ENCODE results near the gene GPS2. TPM values are rescaled to one million over a fixed set of nuclear protein-coding genes. Genes with fewer than 3 reads are reported as not detected.

Gene GPS2
- total RNA-seq, 4 donors from 2014 or later = 66.9 to 104 (median 82.5) TPM

DNA sequence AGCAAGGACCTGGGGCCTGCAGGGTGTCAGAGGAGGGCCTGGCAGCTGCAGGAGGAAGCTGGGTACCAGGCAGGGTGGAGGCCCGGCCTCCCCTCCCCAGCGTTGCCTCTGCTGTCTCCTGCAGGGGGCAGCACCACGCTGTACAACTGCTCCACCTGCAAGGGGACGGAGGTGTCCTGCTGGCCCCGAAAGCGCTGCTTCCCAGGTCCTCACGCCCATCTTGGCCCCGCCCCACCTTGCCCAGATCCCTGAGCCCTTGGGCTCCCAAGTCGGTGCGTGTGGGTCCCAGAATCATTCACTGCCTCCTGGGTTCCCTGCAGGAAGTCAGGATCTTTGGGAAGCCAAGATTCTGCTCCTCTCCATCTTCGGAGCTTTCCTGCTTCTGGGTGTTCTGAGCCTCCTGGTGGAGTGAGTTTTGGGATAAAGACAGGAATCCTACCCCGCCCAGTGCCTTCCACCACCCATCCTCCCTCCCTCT lies 41.0 kb upstream of the GPS2 start:
- Histone ChIP-seq H3K9me3 (no peaks in the 10 kb centered on the region), H3K27me3 (no peaks in the 10 kb centered on the region), H3K27ac (peak overlapping the region in 2 of 4 donors; percentile 65 to 99), H3K4me3 (peak overlapping the region in 1 of 2 donors; percentile 24), H3K4me1 (peaks cover 0 to 48% (median 18%) of the 10 kb centered on the region in 3 donors), H3K36me3 (no peaks in the 10 kb centered on the region)
- no CpG with 5 or more reads among the region's 12 CpGs for WGBS, 2 donors (ENCODE audit: low coverage in 1 of 2)
- ATAC-seq = peak; percentile 26
- TF ChIP-seq POLR2AphosphoS5 (IDR thresholded peaks at IDR 0.05) (peak; percentile 34), EP300 (IDR thresholded peaks at IDR 0.05) (no peak), POLR2A (IDR thresholded peaks at IDR 0.05) (no peak)
- TF ChIP-seq, protein P1, sequence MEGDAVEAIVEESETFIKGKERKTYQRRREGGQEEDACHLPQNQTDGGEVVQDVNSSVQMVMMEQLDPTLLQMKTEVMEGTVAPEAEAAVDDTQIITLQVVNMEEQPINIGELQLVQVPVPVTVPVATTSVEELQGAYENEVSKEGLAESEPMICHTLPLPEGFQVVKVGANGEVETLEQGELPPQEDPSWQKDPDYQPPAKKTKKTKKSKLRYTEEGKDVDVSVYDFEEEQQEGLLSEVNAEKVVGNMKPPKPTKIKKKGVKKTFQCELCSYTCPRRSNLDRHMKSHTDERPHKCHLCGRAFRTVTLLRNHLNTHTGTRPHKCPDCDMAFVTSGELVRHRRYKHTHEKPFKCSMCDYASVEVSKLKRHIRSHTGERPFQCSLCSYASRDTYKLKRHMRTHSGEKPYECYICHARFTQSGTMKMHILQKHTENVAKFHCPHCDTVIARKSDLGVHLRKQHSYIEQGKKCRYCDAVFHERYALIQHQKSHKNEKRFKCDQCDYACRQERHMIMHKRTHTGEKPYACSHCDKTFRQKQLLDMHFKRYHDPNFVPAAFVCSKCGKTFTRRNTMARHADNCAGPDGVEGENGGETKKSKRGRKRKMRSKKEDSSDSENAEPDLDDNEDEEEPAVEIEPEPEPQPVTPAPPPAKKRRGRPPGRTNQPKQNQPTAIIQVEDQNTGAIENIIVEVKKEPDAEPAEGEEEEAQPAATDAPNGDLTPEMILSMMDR (IDR thresholded peaks at IDR 0.05) = peak in 3 of 4 experiments; percentile 87 to 95 (median 92)

DNA sequence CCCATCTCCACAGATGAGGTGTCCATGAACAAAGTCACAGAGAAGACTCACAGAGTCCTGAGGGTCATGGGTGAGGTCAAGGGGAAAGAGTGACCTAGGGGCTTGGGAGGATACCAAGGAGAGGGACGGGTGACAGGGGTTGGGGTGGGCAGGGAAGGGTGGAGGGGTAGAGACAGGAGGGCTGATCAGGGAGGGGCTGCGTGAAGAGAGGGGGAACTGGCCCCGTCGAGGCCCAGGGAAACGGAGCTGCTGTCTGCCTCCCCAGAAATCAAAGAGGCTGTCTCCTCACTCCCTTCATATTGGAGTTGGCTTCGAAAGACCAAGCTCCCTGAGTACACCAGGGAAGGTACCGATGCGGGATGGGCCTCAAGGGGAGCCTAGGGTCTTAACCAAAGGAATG lies 40.4 kb upstream of the GPS2 start:
- Histone ChIP-seq H3K4me1 (peaks cover 0 to 53% (median 18%) of the 10 kb centered on the region in 3 donors), H3K36me3 (no peaks in the 10 kb centered on the region), H3K4me3 (no peak overlapping the region), H3K27me3 (no peaks in the 10 kb centered on the region), H3K9me3 (no peaks in the 10 kb centered on the region), H3K27ac (peak overlapping the region in 2 of 4 donors; percentile 31 to 99)
- TF ChIP-seq EP300 (IDR thresholded peaks at IDR 0.05) (no peak), POLR2A (IDR thresholded peaks at IDR 0.05) (no peak), POLR2AphosphoS5 (IDR thresholded peaks at IDR 0.05) (no peak)
- TF ChIP-seq, protein P1 (IDR thresholded peaks at IDR 0.05) = no peak
- 59 to 79% methylated on average over 7 to 8 of the region's 8 CpGs for WGBS, 2 donors (ENCODE audit: low coverage in 1 of 2)
- no peak for ATAC-seq

DNA sequence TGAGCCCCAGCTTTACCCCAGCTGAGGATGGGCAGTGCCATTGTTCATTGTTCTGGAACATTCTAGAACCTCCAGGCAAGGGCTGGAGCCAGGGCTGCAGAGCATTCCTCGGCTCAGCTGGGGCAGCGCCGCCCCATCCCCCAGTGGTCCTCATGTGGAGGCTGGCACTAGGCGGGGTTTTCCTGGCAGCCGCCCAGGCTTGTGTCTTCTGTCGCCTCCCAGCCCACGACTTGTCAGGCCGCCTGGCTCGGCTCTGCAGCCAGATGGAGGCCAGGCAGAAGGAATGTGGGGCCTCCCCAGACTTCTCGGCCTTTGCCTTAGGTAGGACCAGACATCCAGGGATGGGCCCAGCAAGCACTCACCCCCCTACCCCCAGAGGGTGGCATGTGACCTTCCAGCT lies 39.9 kb upstream of the GPS2 start, which contains the start of gene TMEM95:
TSS of gene TMEM95 (plus strand) at position 104 of the 400 bp plus-strand sequence. CDS start at position 153, 49 bp downstream.
- Histone ChIP-seq H3K27me3 (no peaks in the 10 kb centered on the region), H3K4me1 (peaks cover 0 to 58% (median 18%) of the 10 kb centered on the region in 3 donors), H3K27ac (peak within 1 kb of the TSS in 3 of 4 donors; percentile 99 to 100 (median 99)), H3K9me3 (no peaks in the 10 kb centered on the region), H3K4me3 (no peak within 1 kb of the TSS), H3K36me3 (no peaks in the 10 kb centered on the region)
- TF ChIP-seq, protein P1 (IDR thresholded peaks at IDR 0.05) = no peak
- TF ChIP-seq POLR2AphosphoS5 (IDR thresholded peaks at IDR 0.05) = no peak
- TF ChIP-seq EP300 (IDR thresholded peaks at IDR 0.05) = no peak
- no peak for TF ChIP-seq POLR2A (IDR thresholded peaks at IDR 0.05)
- no CpG with 5 or more reads among the region's 10 CpGs for WGBS, 2 donors (ENCODE audit: low coverage in 1 of 2)
- no peak for ATAC-seq

DNA sequence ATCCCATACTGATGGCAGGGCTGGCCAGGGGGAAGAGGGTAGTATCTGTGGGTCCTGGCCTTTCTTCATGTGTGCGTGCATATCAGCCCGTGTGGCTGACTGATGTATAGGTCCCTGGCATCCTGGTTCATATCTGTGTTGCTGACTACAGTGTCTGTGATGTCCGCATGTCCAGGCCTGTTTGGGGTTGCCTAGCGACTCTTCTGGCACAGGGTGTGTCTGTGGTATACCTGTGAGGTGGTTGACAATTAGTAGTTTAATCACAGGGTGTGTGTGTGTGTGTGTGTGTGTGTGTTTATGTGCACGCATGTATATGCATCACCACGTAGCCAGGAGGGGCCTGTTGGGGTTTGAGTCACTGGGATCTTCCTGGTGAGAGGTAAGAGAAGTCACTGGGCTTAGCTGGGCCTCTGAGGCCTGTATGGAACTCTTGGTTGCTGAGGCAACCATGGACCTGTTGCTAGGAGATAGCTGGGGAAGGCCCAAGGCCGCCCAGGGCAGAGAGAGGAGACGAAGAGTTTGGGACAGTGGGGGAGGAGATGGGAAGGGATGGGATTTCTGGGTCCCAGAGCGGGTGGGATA lies 39.2 kb upstream of the GPS2 start:
- Histone ChIP-seq H3K9me3 (no peaks in the 10 kb centered on the region), H3K27me3 (no peaks in the 10 kb centered on the region), H3K36me3 (no peaks in the 10 kb centered on the region), H3K4me3 (no peak overlapping the region), H3K27ac (peak overlapping the region in 3 of 4 donors; percentile 99 to 100 (median 99)), H3K4me1 (peaks cover 0 to 65% (median 25%) of the 10 kb centered on the region in 3 donors)
- 35 to 43% methylated on average over 1 to 3 of the region's 9 CpGs for WGBS, 2 donors (ENCODE audit: low coverage in 1 of 2)
- no peak for ATAC-seq
- TF ChIP-seq EP300 (IDR thresholded peaks at IDR 0.05) (no peak), POLR2A (IDR thresholded peaks at IDR 0.05) (no peak), POLR2AphosphoS5 (IDR thresholded peaks at IDR 0.05) (no peak)
- TF ChIP-seq, protein P1 (IDR thresholded peaks at IDR 0.05) = no peak
